D721Med (cell line): Measurements from ENCODE around the gene ARHGEF33.

ENCODE experiments used
- DNase-seq: peaks from one replicate; pipeline ENCODE4 v3.0.0; 2011; ENCODE audit warnings: low spot score; ENCODE audit not compliant: insufficient read length
- FAIRE-seq: peaks from 2 replicates; lab custom pipeline; 2011; peaks lifted over from hg19 to GRCh38; lab: Jason Lieb, UNC
- CTCF ChIP-seq: IDR thresholded peaks from 2 replicates; pipeline ENCODE4 v1.5.1; 2012; ENCODE audit warnings: mild to moderate bottlenecking, control low read depth; ENCODE audit not compliant: insufficient read depth; ENCODE audit errors: missing control alignments

The ARHGEF33 gene

GRCh38 chr2:38981670-38982357, 92.1 kb downstream of the ARHGEF33 start:
- FAIRE-seq (no peak), DNase-seq (no peak)
- TF ChIP-seq CTCF = no peak

GRCh38 chr2:38982498-38982897, 92.8 kb downstream of the ARHGEF33 start:
- FAIRE-seq (no peak), DNase-seq (no peak)
- TF ChIP-seq CTCF = no peak

GRCh38 chr2:38988716-38989115, 99.0 kb downstream of the ARHGEF33 start:
- no peak for DNase-seq
- no peak for TF ChIP-seq CTCF
- no peak for FAIRE-seq

GRCh38 chr2:38991899-38992298, 102.2 kb downstream of the ARHGEF33 start:
- DNase-seq (no peak), FAIRE-seq (no peak)
- no peak for TF ChIP-seq CTCF

GRCh38 chr2:38997781-38998180, 108.1 kb downstream of the ARHGEF33 start:
- TF ChIP-seq CTCF = no peak
- no peak for FAIRE-seq
- DNase-seq = no peak

- FAIRE-seq (no peak), DNase-seq (no peak)
- no peak for TF ChIP-seq CTCF
Measured at GRCh38 chr2:39000552-39000951, 110.9 kb downstream of the ARHGEF33 start.

- no peak for TF ChIP-seq CTCF
- FAIRE-seq (no peak), DNase-seq (no peak)
Measured at GRCh38 chr2:39007875-39008504, 118.3 kb downstream of the ARHGEF33 start.
